GM19351 (cell line): ENCODE measurements around the gene CCDC40.

Experiments
- ATAC-seq: cut with Tn5 transposase; IDR thresholded peaks from one replicate; pipeline ENCODE4 v1.9.1; 2021; ENCODE audit warnings: mild to moderate bottlenecking, moderate library complexity; ENCODE audit not compliant: unreplicated experiment

CCDC40 gene

DNA sequence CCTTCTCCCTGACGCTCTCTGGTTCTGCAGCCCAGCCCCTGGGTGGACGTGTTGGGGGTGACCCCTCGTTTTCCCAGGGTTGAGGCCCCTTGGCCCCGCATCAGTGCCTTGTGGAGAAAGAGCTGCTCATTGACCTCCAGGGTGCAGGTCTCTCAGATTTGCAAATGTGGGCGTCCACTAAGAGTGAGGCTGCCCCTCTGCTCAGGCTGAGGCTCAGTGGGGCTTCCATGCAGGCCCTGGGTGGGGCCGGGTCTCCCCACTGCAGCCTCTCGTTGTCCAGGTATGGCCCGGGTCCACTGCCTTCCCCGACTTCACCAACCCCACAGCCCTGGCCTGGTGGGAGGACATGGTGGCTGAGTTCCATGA, 74.0 kb downstream of the CCDC40 start:
- no peak for ATAC-seq

DNA sequence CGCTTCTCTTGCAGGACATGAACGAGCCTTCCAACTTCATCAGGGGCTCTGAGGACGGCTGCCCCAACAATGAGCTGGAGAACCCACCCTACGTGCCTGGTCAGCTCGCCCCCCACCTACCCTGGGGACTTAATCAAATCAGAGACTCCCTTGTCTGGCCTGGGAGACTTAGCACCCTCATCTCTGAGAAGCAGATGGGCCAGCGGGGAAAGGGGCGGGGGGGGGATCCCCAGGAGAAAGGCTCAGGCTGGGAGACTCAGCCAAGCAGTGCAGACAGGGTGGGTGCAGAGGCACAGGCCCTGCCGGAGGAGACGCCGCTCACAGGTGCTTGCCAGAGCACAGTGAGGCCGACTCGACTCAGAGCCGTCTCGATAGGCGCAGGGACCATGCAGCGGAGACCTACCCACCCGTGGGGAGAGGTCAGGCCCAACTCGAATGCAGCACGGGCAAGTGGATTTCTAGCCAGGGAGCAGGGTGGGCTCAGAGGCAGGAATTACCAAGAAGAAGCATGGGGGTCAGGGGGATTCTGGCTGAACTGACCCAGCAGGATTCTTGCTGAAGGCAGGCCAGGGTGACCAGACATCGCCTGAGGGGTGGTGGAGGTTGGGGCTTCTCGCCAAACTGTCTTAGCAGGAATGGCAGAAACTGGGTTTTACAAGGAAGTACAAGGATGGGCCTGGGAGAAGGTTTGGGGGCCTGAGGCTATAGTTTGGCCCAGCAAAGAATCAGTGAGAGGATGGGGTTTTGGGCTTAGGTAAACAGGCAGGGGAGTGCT, 74.7 kb downstream of the CCDC40 start:
- no peak for ATAC-seq

DNA sequence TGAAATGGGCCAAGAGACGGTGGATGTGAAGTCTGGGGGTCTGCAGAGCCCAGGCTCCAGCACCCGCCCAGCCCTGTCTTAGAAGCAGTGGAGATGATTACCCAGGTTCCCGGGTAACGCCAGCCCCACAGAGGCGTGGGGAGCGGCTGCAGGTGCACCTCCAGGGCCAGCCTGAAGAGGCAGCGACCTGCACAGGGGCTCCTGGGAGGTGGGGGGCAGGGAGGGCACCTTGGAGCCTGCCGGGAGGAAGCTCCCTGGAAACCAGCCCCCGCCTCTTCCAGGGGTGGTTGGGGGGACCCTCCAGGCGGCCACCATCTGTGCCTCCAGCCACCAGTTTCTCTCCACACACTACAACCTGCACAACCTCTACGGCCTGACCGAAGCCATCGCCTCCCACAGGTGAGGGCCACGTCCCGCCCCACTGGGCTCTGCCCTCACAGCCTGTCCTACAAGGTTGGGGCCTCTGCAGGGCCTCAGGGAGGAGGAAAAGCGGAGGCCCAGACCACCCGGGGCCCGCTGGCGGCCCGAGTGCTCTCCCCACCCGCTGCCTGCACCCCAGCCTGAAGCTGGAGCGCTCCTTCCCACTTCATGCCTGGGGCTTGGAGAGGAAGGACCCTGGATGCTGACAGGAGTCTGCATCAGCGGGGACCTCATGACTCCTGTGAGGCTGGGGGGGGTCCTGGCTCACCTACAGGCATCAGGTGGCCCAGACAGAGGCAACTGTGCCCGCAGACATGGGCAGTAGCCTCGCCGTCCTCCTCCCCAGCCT, 75.4 kb downstream of the CCDC40 start:
- ATAC-seq: no peak

DNA sequence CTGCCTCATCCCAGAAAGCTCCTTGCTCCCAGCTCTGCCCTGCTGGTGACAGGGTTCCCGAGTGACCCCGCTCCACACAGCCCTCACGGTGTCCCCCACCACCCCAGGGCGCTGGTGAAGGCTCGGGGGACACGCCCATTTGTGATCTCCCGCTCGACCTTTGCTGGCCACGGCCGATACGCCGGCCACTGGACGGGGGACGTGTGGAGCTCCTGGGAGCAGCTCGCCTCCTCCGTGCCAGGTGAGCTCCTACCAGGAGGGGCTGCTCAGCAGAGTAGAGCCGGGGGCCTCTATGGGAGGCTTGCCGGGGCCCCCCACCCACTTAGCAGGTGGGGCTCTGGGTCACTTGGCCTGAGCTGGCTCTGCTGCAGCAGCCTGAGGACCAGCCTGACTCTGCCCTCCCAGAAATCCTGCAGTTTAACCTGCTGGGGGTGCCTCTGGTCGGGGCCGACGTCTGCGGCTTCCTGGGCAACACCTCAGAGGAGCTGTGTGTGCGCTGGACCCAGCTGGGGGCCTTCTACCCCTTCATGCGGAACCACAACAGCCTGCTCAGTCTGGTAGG, 76.1 kb downstream of the CCDC40 start:
- no peak for ATAC-seq

- no peak for ATAC-seq
Measured at GRCh38 chr17:80113033-80113484, 76.6 kb downstream of the CCDC40 start.

DNA sequence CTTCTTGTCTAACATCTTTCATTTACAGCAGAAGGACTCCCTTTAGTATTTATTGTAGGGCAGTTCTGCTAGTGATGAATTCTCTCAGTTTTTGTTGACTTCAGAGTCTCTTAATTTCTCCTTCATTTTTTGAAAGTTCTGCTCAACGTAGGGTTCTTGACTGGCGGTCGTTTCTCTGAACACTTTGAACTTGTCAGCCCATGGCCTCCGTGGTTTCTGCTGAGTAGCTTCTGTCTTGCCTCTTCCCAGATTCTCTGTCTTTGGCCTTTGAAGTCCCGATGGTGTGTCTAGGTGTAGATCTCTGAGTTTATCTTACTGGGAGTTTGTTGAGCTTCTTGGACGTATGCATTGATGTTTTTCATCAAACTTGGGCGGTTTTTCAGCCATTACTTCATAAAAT, 78.3 kb downstream of the CCDC40 start:
- ATAC-seq: no peak

GRCh38 chr17:80115159-80115558, 78.7 kb downstream of the CCDC40 start:
- no peak for ATAC-seq

DNA sequence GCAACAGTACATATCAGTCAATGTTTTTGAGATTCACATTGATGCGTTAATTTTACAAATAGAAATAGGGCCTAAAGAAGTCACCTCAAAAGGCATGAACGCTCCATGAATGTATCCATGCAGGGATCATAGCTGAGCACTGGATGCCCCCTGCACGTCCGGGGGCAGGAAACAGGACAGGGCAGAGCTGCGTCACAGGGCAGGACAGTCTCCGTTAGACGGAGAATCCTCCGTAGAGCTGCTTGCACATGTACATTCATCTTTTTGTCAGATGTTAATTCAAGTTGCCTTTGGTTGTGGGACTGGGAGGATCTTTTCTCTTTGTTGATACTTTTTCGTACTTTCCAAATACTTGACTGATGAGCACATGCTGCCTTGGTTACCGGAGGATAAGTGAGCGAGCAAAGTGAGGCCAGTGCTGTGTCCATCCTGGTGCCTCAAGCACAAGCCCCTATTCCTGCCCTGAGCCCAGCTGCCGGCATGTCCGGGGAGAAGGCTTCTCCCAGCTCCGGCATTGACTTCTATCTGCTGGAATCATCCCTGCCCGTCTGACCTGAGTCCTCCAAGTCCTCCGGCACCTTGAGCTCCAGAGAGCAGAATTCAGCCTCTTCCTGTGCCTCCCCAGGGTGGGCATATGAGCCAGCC, 80.0 kb downstream of the CCDC40 start:
- no peak for ATAC-seq

GRCh38 chr17:80116921-80117380, 80.5 kb downstream of the CCDC40 start:
- ATAC-seq: no peak

DNA sequence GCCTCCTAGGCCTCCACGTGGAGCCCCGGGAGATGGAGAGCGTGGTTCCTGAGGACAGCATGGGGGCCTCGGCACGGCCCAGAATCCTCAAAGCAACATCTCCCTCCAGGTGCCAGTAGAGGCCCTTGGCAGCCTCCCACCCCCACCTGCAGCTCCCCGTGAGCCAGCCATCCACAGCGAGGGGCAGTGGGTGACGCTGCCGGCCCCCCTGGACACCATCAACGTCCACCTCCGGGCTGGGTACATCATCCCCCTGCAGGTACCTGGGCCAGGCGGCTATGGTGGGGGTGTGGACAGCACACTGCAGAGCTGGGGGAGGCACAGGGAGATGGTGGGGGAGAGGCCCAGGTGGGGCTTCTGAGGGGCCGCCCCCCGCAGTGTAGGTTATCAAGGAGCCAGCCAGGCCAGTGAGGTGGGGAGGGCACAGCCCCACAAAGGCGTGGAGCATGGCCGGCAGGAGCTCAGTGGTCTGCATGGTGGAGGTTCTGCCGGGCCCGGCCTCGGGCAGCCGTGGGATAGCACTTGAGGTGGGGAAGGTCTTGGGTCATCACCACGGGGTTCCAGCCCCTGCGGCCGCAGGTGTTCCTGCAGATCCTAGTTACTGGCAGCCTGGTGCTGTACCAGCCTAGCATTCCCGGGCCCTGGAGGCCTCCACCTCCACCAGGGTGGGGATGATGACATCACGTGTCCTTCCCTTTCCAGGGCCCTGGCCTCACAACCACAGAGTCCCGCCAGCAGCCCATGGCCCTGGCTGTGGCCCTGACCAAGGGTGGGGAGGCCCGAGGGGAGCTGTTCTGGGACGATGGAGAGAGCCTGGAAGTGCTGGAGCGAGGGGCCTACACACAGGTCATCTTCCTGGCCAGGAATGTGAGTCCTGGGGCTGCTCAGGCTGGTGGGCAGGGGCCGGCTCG, 81.3 kb downstream of the CCDC40 start:
- no peak for ATAC-seq

- ATAC-seq: no peak
Measured at GRCh38 chr17:80118601-80119270, 82.3 kb downstream of the CCDC40 start.

GRCh38 chr17:80119271-80119791, 82.9 kb downstream of the CCDC40 start:
- ATAC-seq: no peak

DNA sequence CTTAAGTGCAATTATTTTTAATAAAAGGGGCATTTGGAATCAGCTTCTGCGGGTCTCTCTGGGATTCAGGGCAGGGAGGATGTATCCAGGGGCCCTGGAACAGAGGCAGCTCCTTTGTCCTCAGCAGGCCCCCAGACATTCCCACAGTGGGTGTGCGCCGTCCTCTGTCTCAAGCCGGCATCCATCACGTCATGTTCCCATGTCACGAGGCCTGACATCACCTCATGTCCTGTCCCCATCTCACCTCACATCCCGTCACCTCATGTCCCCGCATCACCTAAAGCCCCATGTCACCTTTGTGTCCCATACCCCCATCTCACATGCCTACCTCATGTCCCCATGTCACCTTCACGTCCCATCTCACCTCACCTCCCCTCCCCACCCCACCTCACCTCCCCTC, 83.4 kb downstream of the CCDC40 start:
- ATAC-seq: no peak

GRCh38 chr17:80122026-80122575, 85.7 kb downstream of the CCDC40 start:
- no peak for ATAC-seq

GRCh38 chr17:80122926-80123505, 86.6 kb downstream of the CCDC40 start:
- ATAC-seq: no peak

- ATAC-seq: no peak
Measured at GRCh38 chr17:80123791-80124190, 87.3 kb downstream of the CCDC40 start.

GRCh38 chr17:80124351-80124981, 88.0 kb downstream of the CCDC40 start:
- no peak for ATAC-seq

DNA sequence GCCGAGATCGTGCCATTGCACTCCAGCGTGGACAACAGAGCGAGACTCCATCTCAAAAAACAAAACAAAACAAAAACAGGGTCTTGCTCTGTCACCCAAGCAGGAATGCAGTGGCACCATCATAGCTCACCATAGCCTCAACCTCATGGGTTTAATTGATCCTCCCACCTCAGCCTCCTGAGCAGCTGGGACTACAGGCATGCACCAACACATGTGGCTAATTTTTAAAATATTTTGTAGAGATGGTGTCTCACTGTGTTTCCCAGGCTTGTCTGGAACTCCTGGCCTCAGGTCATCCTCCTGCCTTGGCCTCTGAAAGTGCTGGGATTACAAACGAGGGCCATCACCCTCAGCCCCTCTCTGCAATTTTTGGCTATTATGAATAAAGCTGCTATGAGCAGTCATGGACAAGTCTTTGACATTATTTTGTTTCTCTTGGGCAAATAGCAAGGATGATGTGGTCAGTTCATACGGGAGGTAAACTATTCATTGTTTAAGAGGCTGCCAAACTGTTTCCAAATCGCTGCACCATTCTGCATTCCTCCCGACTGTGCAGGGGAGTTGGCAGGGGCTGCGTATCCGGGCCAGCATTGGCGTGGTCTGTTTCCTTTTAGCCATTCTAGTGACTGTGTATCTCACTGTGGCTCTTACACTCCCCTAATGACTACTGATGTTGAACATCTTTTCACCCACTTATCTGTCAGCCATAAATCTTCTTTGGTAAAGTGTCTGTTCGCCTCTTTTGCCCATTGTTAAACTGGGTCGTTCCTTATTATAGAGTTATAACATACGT, 89.4 kb downstream of the CCDC40 start:
- no peak for ATAC-seq
